ENCODE results near the gene ITGBL1. TPM values are rescaled to one million over a fixed set of nuclear protein-coding genes. Genes with fewer than 3 reads are reported as not detected.

Gene ITGBL1
- 1 to 10 TPM in 4 of 6 experiments, under 1 TPM in 2; 0.64 to 3.8 (median 1.6) TPM for total RNA-seq
- long read RNA-seq = 0 reads

GRCh38 chr13:101452519-101453485 is at the start of gene ITGBL1:
Gene ITGBL1, plus strand, starts transcription at chr13:101452675. Its CDS starts 159 bp downstream, at chr13:101452834.
- peaks cover 0 to 4% of the 10 kb centered on the region in 2 donors for H3K27me3 ChIP-seq
- DNase-seq = no peak
- H3K4me1 ChIP-seq = peaks cover 0 to 4% (median 0%) of the 10 kb centered on the region in 4 donors
- intact Hi-C loops (cut with DNase I) = no loop called here
- H3K4me3 ChIP-seq = peak within 1 kb of the TSS; percentile 32 to 42 (median 33)
- 62% methylated on average over 13 of the region's 18 CpGs for WGBS (ENCODE audit: insufficient coverage, low coverage, low lambda C conversion rate, missing lambda C conversion rate)
- H3K27ac ChIP-seq = no peak within 1 kb of the TSS
- H3K36me3 ChIP-seq = no peaks in the 10 kb centered on the region
- no peaks in the 10 kb centered on the region for H3K9me3 ChIP-seq
- peak; percentile 34 to 52 (median 42) for ATAC-seq
- no peak for TF ChIP-seq CTCF (IDR thresholded peaks at IDR 0.05)
- no peak for TF ChIP-seq POLR2A (IDR thresholded peaks at IDR 0.05)

GRCh38 chr13:101406791-101407190 is 45.7 kb upstream of the ITGBL1 start:
- no peak for DNase-seq
- intact Hi-C loops (cut with DNase I) = no loop called here
- Histone ChIP-seq H3K4me3 (no peak overlapping the region), H3K27me3 (no peaks in the 10 kb centered on the region), H3K27ac (no peak overlapping the region), H3K9me3 (no peaks in the 10 kb centered on the region), H3K4me1 (no peaks in the 10 kb centered on the region), H3K36me3 (no peaks in the 10 kb centered on the region)
- no peak for ATAC-seq
- WGBS (ENCODE audit: insufficient coverage, low coverage, low lambda C conversion rate, missing lambda C conversion rate) = 43% methylated on average over 1 of the region's 1 CpG
- TF ChIP-seq POLR2A (IDR thresholded peaks at IDR 0.05) = no peak
- TF ChIP-seq CTCF (IDR thresholded peaks at IDR 0.05) = no peak

GRCh38 chr13:101408154-101408553 is 44.3 kb upstream of the ITGBL1 start:
- DNase-seq = no peak
- intact Hi-C loops (cut with DNase I) = no loop called here
- ATAC-seq = no peak

GRCh38 chr13:101408992-101409656 is 43.4 kb upstream of the ITGBL1 start:
- WGBS (ENCODE audit: insufficient coverage, low coverage, low lambda C conversion rate, missing lambda C conversion rate) = 44% methylated on average over 6 of the region's 6 CpGs

More at GRCh38 chr13:101408154-101408553, 44.3 kb upstream of the ITGBL1 start:
- Histone ChIP-seq H3K27ac (no peak overlapping the region), H3K4me1 (no peaks in the 10 kb centered on the region), H3K36me3 (no peaks in the 10 kb centered on the region), H3K9me3 (no peaks in the 10 kb centered on the region), H3K27me3 (no peaks in the 10 kb centered on the region), H3K4me3 (no peak overlapping the region)
- 60% methylated on average over 8 of the region's 9 CpGs for WGBS (ENCODE audit: insufficient coverage, low coverage, low lambda C conversion rate, missing lambda C conversion rate)
- TF ChIP-seq CTCF (IDR thresholded peaks at IDR 0.05) = no peak
- no peak for TF ChIP-seq POLR2A (IDR thresholded peaks at IDR 0.05)

More at GRCh38 chr13:101408992-101409656, 43.4 kb upstream of the ITGBL1 start:
- intact Hi-C loops (cut with DNase I) = no loop called here
- Histone ChIP-seq H3K27ac (no peak overlapping the region), H3K4me1 (no peaks in the 10 kb centered on the region), H3K4me3 (no peak overlapping the region), H3K36me3 (no peaks in the 10 kb centered on the region), H3K27me3 (no peaks in the 10 kb centered on the region), H3K9me3 (no peaks in the 10 kb centered on the region)
- no peak for TF ChIP-seq POLR2A (IDR thresholded peaks at IDR 0.05)
- no peak for TF ChIP-seq CTCF (IDR thresholded peaks at IDR 0.05)
- ATAC-seq = no peak
- DNase-seq = no peak
